ENCODE results near the gene SMCO3. TPM values are rescaled to one million over a fixed set of nuclear protein-coding genes. Genes with fewer than 3 reads are reported as not detected.

SMCO3 gene
- total RNA-seq (2022; extraction: Qiagen RNA extraction; ENCODE audit: low read depth), result not detected in 5 replicates

DNA sequence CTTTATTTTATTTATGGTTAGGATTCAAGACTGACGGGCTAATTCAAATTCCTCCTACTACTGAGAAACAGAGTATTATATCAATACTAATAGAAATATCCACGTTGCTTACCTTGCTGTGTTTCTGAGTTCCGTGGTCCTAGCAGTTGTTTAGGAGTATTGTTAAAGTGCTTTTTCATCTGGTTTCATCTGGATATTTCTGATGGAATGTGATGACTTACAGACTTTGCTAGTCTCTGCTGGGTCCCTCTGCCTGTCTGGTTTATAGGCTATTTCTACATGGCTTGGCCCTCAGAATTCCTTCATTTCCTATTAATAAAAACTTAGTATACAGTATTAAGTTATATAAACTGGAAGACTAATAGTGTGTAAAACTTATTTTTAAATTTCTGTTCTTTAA is at the start of gene SMCO3:
Gene SMCO3 (minus strand): TSS at position 169 of the 400 bp plus-strand sequence. CDS start 7,502 bp downstream, outside the sequence.

GRCh38 chr12:14843425-14843887 is 29.5 kb upstream of the SMCO3 start, which contains the start of gene ART4:
Gene ART4, minus strand, starts transcription at chr12:14843526. Its CDS starts 413 bp downstream, at chr12:14843113.

DNA sequence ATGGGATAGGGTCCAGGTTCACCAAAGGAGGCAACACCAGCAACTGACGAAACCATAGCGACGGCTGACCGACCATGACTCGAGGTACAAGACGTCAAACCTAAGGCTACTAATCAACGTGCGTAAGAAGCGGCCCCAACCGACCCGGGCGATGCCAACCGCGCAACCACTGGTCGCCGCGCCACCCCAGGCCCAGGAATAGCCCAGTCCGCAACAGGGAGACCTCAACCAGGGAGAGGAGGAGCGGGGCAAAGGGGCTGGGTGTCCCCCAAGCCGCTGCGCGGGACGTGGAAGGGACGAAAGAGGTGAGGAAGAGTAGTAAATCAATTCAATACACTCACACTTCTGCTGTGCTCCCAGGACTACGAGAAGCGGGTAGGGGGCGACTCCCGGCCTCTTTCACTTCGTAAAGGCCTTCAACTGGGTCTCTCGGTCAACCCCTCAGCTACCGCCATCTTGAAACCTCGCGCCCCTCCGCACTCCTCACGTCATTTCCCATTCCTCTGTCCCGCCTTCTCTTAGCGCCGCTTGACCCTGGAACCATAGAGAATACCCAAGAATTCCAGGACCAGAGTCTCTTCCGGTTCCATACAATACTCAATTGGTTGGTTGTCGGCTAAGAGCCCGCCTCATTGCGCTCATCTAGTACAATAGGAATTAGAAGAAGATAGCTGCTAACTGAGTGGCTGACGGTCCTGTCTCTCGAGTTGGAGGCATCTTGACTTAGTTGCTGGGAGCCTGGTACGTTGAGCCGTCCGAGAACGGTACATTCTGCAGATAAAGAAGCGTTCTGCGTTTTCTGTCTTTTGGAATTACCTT is 10.8 kb downstream of the SMCO3 start, which contains the start of the genes C12orf60 and WBP11:
Gene C12orf60 (plus strand): TSS at position 660 of the 819 bp plus-strand sequence. CDS start 19,266 bp downstream, outside the sequence.
Gene WBP11 (minus strand): TSS at position 468 of the 819 bp plus-strand sequence. CDS start 2,095 bp downstream, outside the sequence.

Other genes starting within 250 kb of the SMCO3 start
- gene PLBD1, start 246.3 kb downstream of the SMCO3 start, total RNA-seq (2022; extraction: Qiagen RNA extraction; ENCODE audit: low read depth), result 4.0 to 6.3 TPM (median 4.7 TPM) in 5 replicates
- gene GUCY2C, start 117.6 kb downstream of the SMCO3 start, total RNA-seq (2022; extraction: Qiagen RNA extraction; ENCODE audit: low read depth), result 0.02 to 0.06 TPM (median 0.03 TPM) in 3 of 5 replicates, not detected in the others
- gene WBP11, start 10.7 kb downstream of the SMCO3 start, total RNA-seq (2022; extraction: Qiagen RNA extraction; ENCODE audit: low read depth), result 48.2 to 55.8 TPM (median 52.0 TPM) in 5 replicates
- gene C12orf60, start 10.5 kb downstream of the SMCO3 start, total RNA-seq (2022; extraction: Qiagen RNA extraction; ENCODE audit: low read depth), result 1.4 to 2.2 TPM (median 1.8 TPM) in 5 replicates
- gene ART4, start 29.3 kb upstream of the SMCO3 start, total RNA-seq (2022; extraction: Qiagen RNA extraction; ENCODE audit: low read depth), result not detected in 5 replicates
- 0.15 TPM in 1 of 5 replicates, not detected in the others for gene MGP, start 71.7 kb upstream of the SMCO3 start, total RNA-seq (2022; extraction: Qiagen RNA extraction; ENCODE audit: low read depth)
- gene ERP27, start 124.4 kb upstream of the SMCO3 start, total RNA-seq (2022; extraction: Qiagen RNA extraction; ENCODE audit: low read depth), result not detected in 5 replicates
- gene ARHGDIB, start 147.4 kb upstream of the SMCO3 start, total RNA-seq (2022; extraction: Qiagen RNA extraction; ENCODE audit: low read depth), result 0.89 to 1.5 TPM (median 1.0 TPM) in 5 replicates
- not detected in 5 replicates for gene PDE6H, start 158.9 kb upstream of the SMCO3 start, total RNA-seq (2022; extraction: Qiagen RNA extraction; ENCODE audit: low read depth)